Activated CD8-positive, alpha-beta T cell treated with anti-CD3 and anti-CD28 coated beads for 36 hours (primary cell): ENCODE results near the gene SYT1. TPM values are rescaled to one million over a fixed set of nuclear protein-coding genes. Genes with fewer than 3 reads are reported as not detected.

Experiments used
- ATAC-seq: fragments of 200-7000 bp; cut with Tn5 transposase; one replicate; pipeline ENCODE4 v1.10.0; 2021; ENCODE audit warnings: mild to moderate bottlenecking, moderate library complexity
- CTCF ChIA-PET: fragments of 350-600 bp; sonication (Branson Sonifier 250); formaldehyde crosslinking; loops from one replicate; lab custom pipeline; 2021; ENCODE audit warnings: antibody characterized with exemption; lab: Charles Lee
- POLR2A ChIA-PET: fragments of 350-600 bp; sonication (Branson Sonifier 250); formaldehyde crosslinking; loops from one replicate; lab custom pipeline; 2021; ENCODE audit warnings: antibody characterized with exemption; lab: Charles Lee
- DNase-seq: peaks from one replicate; pipeline ENCODE4 v3.0.0-alpha.2; 2020
- H3K27ac Mint-ChIP-seq: one replicate; pipeline ENCODE4 v1.8.0; 2021; ENCODE audit warnings: mild to moderate bottlenecking, mixed read lengths
- H3K27me3 Mint-ChIP-seq: one replicate; pipeline ENCODE4 v1.8.0; 2021; ENCODE audit warnings: mixed read lengths
- H3K36me3 Mint-ChIP-seq: one replicate; pipeline ENCODE4 v1.8.0; 2021; ENCODE audit warnings: low read depth, mixed read lengths
- H3K4me1 Mint-ChIP-seq: one replicate; pipeline ENCODE4 v1.8.0; 2021; ENCODE audit warnings: low read depth, mixed read lengths
- H3K4me3 Mint-ChIP-seq: one replicate; pipeline ENCODE4 v1.8.0; 2021; ENCODE audit warnings: mild to moderate bottlenecking, moderate library complexity, mixed read lengths
- H3K9me3 Mint-ChIP-seq: one replicate; pipeline ENCODE4 v1.8.0; 2021; ENCODE audit warnings: mixed read lengths
- CTCF ChIP-seq: fragments of 200-600 bp; IDR thresholded peaks from one replicate; pipeline ENCODE4 v1.8.0; 2022; ENCODE audit warnings: antibody characterized with exemption, mild to moderate bottlenecking
- intact Hi-C: fragments of 100-400 bp; cut with micrococcal nuclease; formaldehyde crosslinking; loops from one replicate; pipeline ENCODE4 v1.10.0; 2022
- total RNA-seq, 2 experiments: library from RNA; stranded (reverse); gene quantifications; one replicate each; pipeline ENCODE4 v1.2.3, GENCODE V29; 2021

SYT1 gene
- total RNA-seq, 2 experiments from 2014 or later: not detected

DNA sequence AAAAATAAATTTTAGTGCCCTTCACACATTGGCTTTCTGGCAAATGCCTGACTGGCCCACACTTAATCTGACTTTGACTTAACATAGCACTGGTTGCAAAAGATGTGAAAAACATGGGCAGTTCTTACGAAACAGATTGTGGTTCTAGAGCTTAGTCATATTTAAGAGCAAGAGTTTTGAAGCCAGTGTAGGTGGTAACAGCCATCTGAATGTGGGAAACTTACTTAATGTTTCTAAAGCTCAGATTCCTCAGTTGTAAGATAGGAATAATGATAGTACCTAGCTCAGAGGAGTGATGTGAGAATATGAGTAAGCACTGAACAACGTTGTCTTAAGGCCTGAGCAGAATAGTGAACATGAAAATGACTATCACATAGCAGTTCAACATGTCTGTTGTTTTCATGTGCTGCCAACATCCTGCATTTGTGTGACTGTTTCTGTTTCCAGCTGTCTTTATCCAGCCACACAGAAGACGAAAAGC is 262.7 kb downstream of the SYT1 start:
- Mint-ChIP-seq H3K9me3 (peaks cover 4% of the 10 kb centered on the region), H3K4me3 (no peak overlapping the region), H3K36me3 (no peaks in the 10 kb centered on the region), H3K27me3 (no peaks in the 10 kb centered on the region), H3K27ac (no peak overlapping the region), H3K4me1 (no peaks in the 10 kb centered on the region)
- peak; percentile 20 for ATAC-seq
- no peak for DNase-seq
- TF ChIP-seq CTCF: no peak
- ChIA-PET CTCF (interaction anchor here (1.1 kb wide), 1 partner anchor 10 kb away, joined by 3 read pairs; no protein-coding TSS in a partner anchor), POLR2A (interaction anchor here (0.6 kb wide), 1 partner anchor 28 kb away, joined by 4 read pairs; no protein-coding TSS in a partner anchor)
- intact Hi-C loops: no loop called here

- Mint-ChIP-seq H3K4me1 (no peaks in the 10 kb centered on the region), H3K36me3 (no peaks in the 10 kb centered on the region), H3K27ac (no peak overlapping the region), H3K4me3 (no peak overlapping the region), H3K9me3 (peaks cover 8% of the 10 kb centered on the region), H3K27me3 (no peaks in the 10 kb centered on the region)
- DNase-seq: no peak
- ChIA-PET POLR2A (no interaction called here), CTCF (no interaction called here)
- no peak for ATAC-seq
- intact Hi-C loops: no loop called here
- TF ChIP-seq CTCF: no peak
Observed at GRCh38 chr12:79128956-79129355, 264.4 kb downstream of the SYT1 start.

- POLR2A ChIA-PET: no interaction called here
- intact Hi-C loops: no loop called here
Observed at GRCh38 chr12:79138872-79139271, 274.3 kb downstream of the SYT1 start.

DNA sequence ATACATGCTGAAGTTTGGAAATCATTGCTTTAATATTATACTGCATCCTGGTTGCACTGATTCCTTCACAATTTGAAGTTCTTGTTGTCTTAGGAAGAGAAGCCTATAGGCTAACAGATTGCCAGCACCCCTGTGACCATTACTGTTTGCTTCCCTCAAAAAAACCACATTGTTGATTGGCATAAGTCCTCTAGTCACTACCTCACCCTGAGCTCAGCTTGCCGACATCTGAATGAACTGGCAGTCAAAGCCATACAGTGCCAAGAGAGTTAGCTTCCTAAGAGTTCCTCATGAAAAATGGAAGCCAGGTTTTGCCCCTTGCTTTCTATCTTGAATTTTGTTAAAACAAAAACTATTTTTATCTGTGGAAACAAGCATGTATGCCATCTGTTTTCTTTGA is 276.1 kb downstream of the SYT1 start:
- POLR2A ChIA-PET: no interaction called here

More at GRCh38 chr12:79138872-79139271, 274.3 kb downstream of the SYT1 start:
- Mint-ChIP-seq H3K27me3 (no peaks in the 10 kb centered on the region), H3K4me3 (no peak overlapping the region), H3K27ac (no peak overlapping the region), H3K36me3 (no peaks in the 10 kb centered on the region), H3K9me3 (no peaks in the 10 kb centered on the region), H3K4me1 (no peaks in the 10 kb centered on the region)
- no peak for TF ChIP-seq CTCF
- CTCF ChIA-PET: no interaction called here
- DNase-seq (no peak), ATAC-seq (no peak)

DNA sequence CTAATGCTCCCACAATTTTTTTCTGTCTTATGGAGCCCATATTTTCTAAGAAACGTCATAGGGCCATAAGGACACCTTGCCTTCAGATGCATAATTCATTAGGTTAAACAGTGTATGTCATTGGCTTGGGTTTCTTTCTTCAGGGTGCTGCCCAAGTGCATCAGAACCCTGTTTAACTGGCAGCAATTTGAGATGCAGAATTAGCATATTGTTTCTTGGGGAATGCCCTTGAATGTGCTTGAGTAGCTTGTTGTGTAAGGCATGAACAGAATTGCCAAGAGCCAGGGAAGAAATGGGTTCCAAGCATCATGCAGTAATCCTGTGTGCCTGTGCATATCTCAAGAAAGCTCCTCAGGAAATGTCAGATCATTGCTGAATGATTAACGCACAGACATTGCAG is 277.2 kb downstream of the SYT1 start:
- Mint-ChIP-seq H3K36me3 (no peaks in the 10 kb centered on the region), H3K27me3 (no peaks in the 10 kb centered on the region), H3K4me1 (no peaks in the 10 kb centered on the region), H3K4me3 (no peak overlapping the region), H3K9me3 (peaks cover 2% of the 10 kb centered on the region), H3K27ac (no peak overlapping the region)
- DNase-seq (no peak), ATAC-seq (no peak)
- TF ChIP-seq CTCF: no peak
- intact Hi-C loops: no loop called here
- CTCF ChIA-PET: no interaction called here
- POLR2A ChIA-PET: no interaction called here

More for the DNA sequence above, 276.1 kb downstream of the SYT1 start:
- CTCF ChIA-PET: no interaction called here
- H3K36me3 Mint-ChIP-seq: no peaks in the 10 kb centered on the region
- no peaks in the 10 kb centered on the region for H3K27me3 Mint-ChIP-seq
- intact Hi-C loops: no loop called here
- H3K27ac Mint-ChIP-seq: no peak overlapping the region
- TF ChIP-seq CTCF: no peak
- DNase-seq (no peak), ATAC-seq (no peak)
- H3K9me3 Mint-ChIP-seq: peaks cover 2% of the 10 kb centered on the region
- H3K4me1 Mint-ChIP-seq: no peaks in the 10 kb centered on the region
- no peak overlapping the region for H3K4me3 Mint-ChIP-seq
